Lung (tissue), 12 donors: ENCODE measurements around the gene ST6GALNAC3. TPM values are rescaled to one million over a fixed set of nuclear protein-coding genes. Genes with fewer than 3 reads are reported as not detected.

Experiments used
- ATAC-seq: fragments of 200-7000 bp; cut with Tn5 transposase; one replicate; pipeline ENCODE4 v1.9.1; 2020; ENCODE audit warnings: moderate number of reproducible peaks; ENCODE audit not compliant: insufficient read depth, low FRiP score
- DNase-seq, 3 donors: peaks; one replicate each; pipeline ENCODE4 v3.0.0-alpha.2; 2013 to 2017
- H3K27ac ChIP-seq, 2 donors: one replicate each; pipeline ENCODE4 v1.5.1; 2013; ENCODE audit warnings: mild to moderate bottlenecking in 2 of 2, moderate library complexity in 2 of 2, control low read depth in 1 of 2, inconsistent platforms in 1 of 2, low read depth in 1 of 2, low read length in 1 of 2
- H3K27me3 ChIP-seq, 3 donors: one replicate each; pipeline ENCODE4 v1.5.1; 2013; ENCODE audit warnings: low read length in 2 of 3; ENCODE audit not compliant: control insufficient read depth in 3 of 3, insufficient read depth in 3 of 3
- H3K36me3 ChIP-seq, 4 donors: one replicate each; pipeline ENCODE4 v1.5.1; 2013; ENCODE audit warnings: low read length in 4 of 4, mild to moderate bottlenecking in 1 of 4, moderate library complexity in 1 of 4; ENCODE audit not compliant: control insufficient read depth in 4 of 4, insufficient read depth in 4 of 4
- H3K4me1 ChIP-seq, 5 donors: one replicate each; pipeline ENCODE4 v1.5.1; 2013; ENCODE audit warnings: low read length in 5 of 5, mild to moderate bottlenecking in 2 of 5, moderate library complexity in 1 of 5; ENCODE audit not compliant: control insufficient read depth in 5 of 5, insufficient read depth in 5 of 5
- H3K4me3 ChIP-seq: one replicate; pipeline ENCODE4 v1.5.1; 2013; ENCODE audit warnings: mild to moderate bottlenecking, control low read depth, moderate library complexity
- H3K9ac ChIP-seq, 2 donors: one replicate each; pipeline ENCODE4 v1.5.1; 2013; ENCODE audit warnings: low read length in 2 of 2, control low read depth in 1 of 2; ENCODE audit not compliant: insufficient read depth in 1 of 2
- H3K9me3 ChIP-seq, 4 donors: one replicate each; pipeline ENCODE4 v1.5.1; 2013; ENCODE audit warnings: low read length in 3 of 4, mild to moderate bottlenecking in 1 of 4, moderate library complexity in 1 of 4; ENCODE audit not compliant: control insufficient read depth in 4 of 4, insufficient read depth in 3 of 4
- WGBS, 2 donors: extraction: QIAGEN DNeasy Blood & Tissue Kit; methylation state at CpG; one replicate each; pipeline ENCODE4 v1.1.7; 2013; 5-methylcytosine and 5-hydroxymethylcytosine counted together
- polyA plus RNA-seq, 2 donors: library from polyadenylated mRNA; stranded (reverse); fragments of 200-250 nt; gene quantifications; one replicate each; pipeline ENCODE4 v1.2.1, GENCODE V29; 2013
- total RNA-seq, 2 donors: library from RNA; depleted of rRNA in 1 of 2; stranded (reverse); fragments of >200 nt in 1 of 2; gene quantifications; one replicate each; pipeline ENCODE4 v1.2.1, GENCODE V29; 2014 to 2021
- TF ChIP-seq, protein P1 (sequence below): IDR thresholded peaks from 2 replicates; pipeline ENCODE4 v1.5.1; 2012; ENCODE audit warnings: mild to moderate bottlenecking; ENCODE audit errors: control extremely low read depth, extremely low read depth
- donor health status: control.
- donor health status: control.
- donor health status: Bipolar disorder and iron deficiency.
- donor health status: healthy.
- donor health status: DM: yes; HTN: yes; CAD: no.

The ST6GALNAC3 gene
- total and polyA plus RNA-seq, 4 donors, result 2.7 to 17.9 (median 12.2) TPM

DNA sequence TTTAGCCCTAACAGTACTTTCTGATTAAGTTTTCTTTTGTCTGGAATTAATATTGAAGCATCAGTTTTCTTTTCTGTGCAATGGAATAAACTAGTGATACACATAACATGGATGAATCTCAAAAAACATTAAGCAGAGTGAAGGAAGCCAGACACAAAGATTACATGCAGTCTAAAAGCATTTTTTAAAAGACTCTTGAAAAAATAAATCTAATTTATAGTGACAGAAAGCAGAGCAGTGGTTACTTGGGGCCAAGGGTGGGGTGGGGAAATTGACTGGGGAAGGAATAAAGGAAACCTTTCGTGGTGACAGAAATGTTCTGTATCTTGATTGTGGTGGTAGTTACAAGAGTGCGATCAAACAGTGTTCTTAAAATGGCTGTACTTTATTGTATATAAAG is 20.2 kb upstream of the ST6GALNAC3 start:
- H3K4me3 ChIP-seq, result no peak overlapping the region

DNA sequence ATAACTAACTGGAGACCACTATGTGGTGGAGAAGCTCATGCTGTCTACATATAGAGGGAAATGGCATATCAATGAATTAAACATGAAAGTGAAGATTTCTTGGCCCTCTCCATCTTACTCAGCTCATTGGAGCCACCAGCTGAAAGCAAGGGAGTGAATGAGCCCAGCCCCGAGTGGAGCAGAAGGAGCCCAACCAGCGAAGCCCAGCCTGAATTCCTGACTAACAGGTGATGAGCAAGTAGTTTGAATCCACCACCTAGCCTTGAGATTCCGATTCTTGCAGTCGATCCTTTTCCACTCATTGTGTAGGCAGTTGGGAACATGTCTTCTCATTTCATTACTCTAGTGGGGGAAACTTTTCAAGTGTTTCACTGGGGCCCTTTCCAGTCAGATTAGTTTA is 18.6 kb upstream of the ST6GALNAC3 start:
- H3K4me3 ChIP-seq, result no peak overlapping the region
- H3K9me3 ChIP-seq, result no peaks in the 10 kb centered on the region
- no peak overlapping the region for H3K27ac ChIP-seq
- H3K36me3 ChIP-seq, result no peaks in the 10 kb centered on the region
- TF ChIP-seq, protein P1, sequence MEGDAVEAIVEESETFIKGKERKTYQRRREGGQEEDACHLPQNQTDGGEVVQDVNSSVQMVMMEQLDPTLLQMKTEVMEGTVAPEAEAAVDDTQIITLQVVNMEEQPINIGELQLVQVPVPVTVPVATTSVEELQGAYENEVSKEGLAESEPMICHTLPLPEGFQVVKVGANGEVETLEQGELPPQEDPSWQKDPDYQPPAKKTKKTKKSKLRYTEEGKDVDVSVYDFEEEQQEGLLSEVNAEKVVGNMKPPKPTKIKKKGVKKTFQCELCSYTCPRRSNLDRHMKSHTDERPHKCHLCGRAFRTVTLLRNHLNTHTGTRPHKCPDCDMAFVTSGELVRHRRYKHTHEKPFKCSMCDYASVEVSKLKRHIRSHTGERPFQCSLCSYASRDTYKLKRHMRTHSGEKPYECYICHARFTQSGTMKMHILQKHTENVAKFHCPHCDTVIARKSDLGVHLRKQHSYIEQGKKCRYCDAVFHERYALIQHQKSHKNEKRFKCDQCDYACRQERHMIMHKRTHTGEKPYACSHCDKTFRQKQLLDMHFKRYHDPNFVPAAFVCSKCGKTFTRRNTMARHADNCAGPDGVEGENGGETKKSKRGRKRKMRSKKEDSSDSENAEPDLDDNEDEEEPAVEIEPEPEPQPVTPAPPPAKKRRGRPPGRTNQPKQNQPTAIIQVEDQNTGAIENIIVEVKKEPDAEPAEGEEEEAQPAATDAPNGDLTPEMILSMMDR, result no peak
- WGBS, 2 donors, result 92 to 93% methylated on average over 4 of the region's 4 CpGs
- no peak overlapping the region for H3K9ac ChIP-seq
- ATAC-seq (no peak), DNase-seq (no peak)
- H3K4me1 ChIP-seq, result peaks cover 0 to 10% (median 0%) of the 10 kb centered on the region in 5 donors
- H3K27me3 ChIP-seq, result no peaks in the 10 kb centered on the region

More for the DNA sequence above, 20.2 kb upstream of the ST6GALNAC3 start:
- Histone ChIP-seq H3K9ac (no peak overlapping the region), H3K9me3 (no peaks in the 10 kb centered on the region), H3K27me3 (no peaks in the 10 kb centered on the region), H3K4me1 (peaks cover 0 to 10% (median 0%) of the 10 kb centered on the region in 5 donors), H3K36me3 (no peaks in the 10 kb centered on the region), H3K27ac (no peak overlapping the region)
- TF ChIP-seq, protein P1, result no peak
- WGBS, 2 donors, result 65 to 68% methylated on average over 2 of the region's 2 CpGs
- DNase-seq (no peak), ATAC-seq (no peak)

DNA sequence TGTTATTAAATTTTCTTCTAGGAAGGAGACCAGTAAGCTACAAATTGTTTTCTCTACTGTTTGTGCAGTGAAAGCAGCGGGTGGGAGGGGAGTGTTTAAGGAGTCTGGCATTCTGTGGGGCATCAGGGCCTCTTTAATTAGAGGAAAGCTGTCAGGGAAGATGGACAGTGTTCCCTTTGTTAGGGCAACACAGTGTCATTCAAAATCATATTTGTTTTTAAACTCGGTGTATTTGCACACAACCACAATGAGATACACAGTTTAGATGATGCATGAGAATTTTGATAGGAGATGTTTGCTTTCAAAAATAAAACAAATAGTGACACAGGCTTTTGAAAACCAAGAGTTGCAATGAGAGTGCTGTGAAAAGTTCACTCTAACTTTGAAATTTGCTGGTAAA is 15.1 kb upstream of the ST6GALNAC3 start:
- no peak overlapping the region for H3K4me3 ChIP-seq
- WGBS, 2 donors, result 75 to 82% methylated on average over 2 of the region's 2 CpGs
- H3K27me3 ChIP-seq, result no peaks in the 10 kb centered on the region
- no peaks in the 10 kb centered on the region for H3K4me1 ChIP-seq
- no peak for DNase-seq
- no peak overlapping the region for H3K27ac ChIP-seq
- TF ChIP-seq, protein P1, result no peak
- no peaks in the 10 kb centered on the region for H3K9me3 ChIP-seq
- no peak overlapping the region for H3K9ac ChIP-seq
- ATAC-seq, result no peak
- H3K36me3 ChIP-seq, result no peaks in the 10 kb centered on the region

DNA sequence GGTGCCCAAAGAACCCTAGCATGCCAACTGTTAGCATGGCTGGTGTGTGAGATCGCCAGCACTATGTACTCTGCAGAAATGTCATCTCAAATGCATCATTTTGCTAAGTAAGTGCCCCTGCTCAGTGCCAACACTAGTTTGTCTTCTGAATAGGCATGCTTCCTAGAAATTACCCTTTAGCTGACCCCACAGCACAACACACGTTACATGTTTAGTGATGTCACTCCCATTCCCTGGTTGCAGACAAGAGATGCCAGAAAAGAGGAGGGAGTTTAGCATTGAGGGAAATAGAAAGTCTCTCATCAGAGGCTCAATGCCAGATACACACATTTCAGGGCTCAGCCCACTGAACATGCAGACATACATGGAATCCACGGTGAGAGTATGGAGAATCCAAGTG is 9.3 kb upstream of the ST6GALNAC3 start:
- Histone ChIP-seq H3K9me3 (no peaks in the 10 kb centered on the region), H3K27me3 (no peaks in the 10 kb centered on the region), H3K4me3 (no peak overlapping the region), H3K4me1 (peaks cover 0 to 26% (median 9%) of the 10 kb centered on the region in 5 donors), H3K9ac (no peak overlapping the region), H3K27ac (no peak overlapping the region), H3K36me3 (no peaks in the 10 kb centered on the region)
- WGBS, 2 donors, result 70 to 74% methylated on average over 3 of the region's 3 CpGs
- ATAC-seq, result no peak
- peak in 2 of 3 donors; percentile 62 to 63 for DNase-seq
- TF ChIP-seq, protein P1, result no peak
